Osteoblast (primary cell): ENCODE measurements around the gene EXOC3L1. TPM values are rescaled to one million over a fixed set of nuclear protein-coding genes. Genes with fewer than 3 reads are reported as not detected.
A peak's percentile ranks its signal among the peaks of the same experiment; 100 is the strongest.

Experiments
- DNase-seq: peaks from one replicate; pipeline ENCODE4 v3.0.0; 2011; ENCODE audit warnings: low spot score, mixed read lengths; ENCODE audit not compliant: insufficient read length; ENCODE audit errors: missing footprints
- H2AFZ ChIP-seq: 2 replicates; pipeline ENCODE4 v1.6.0; 2011; ENCODE audit warnings: mild to moderate bottlenecking, low read length
- H3K27ac ChIP-seq: 2 replicates; pipeline ENCODE4 v1.5.1; 2011; ENCODE audit warnings: mild to moderate bottlenecking, low read depth, low read length, moderate library complexity
- H3K27me3 ChIP-seq: 2 replicates; pipeline ENCODE4 v1.6.0; 2012; ENCODE audit warnings: mild to moderate bottlenecking, control low read depth, inconsistent platforms, low read length, moderate library complexity; ENCODE audit not compliant: insufficient read depth
- H3K36me3 ChIP-seq: 2 replicates; pipeline ENCODE4 v1.5.1; 2011; ENCODE audit warnings: mild to moderate bottlenecking, low read length, control low read depth, moderate library complexity; ENCODE audit not compliant: insufficient read depth
- H3K4me1 ChIP-seq: 2 replicates; pipeline ENCODE4 v1.5.1; 2011; ENCODE audit warnings: mild to moderate bottlenecking, low read length, control low read depth, moderate library complexity; ENCODE audit not compliant: insufficient read depth
- H3K4me2 ChIP-seq: 2 replicates; pipeline ENCODE4 v1.6.0; 2011; ENCODE audit warnings: mild to moderate bottlenecking, low read length; ENCODE audit not compliant: insufficient read depth
- H3K4me3 ChIP-seq: fragments of 200-600 bp; sonication (generic); 3 replicates; pipeline ENCODE4 v1.5.1; 2012; ENCODE audit warnings: mild to moderate bottlenecking, low read length, inconsistent platforms; ENCODE audit not compliant: insufficient read depth
- H3K79me2 ChIP-seq: 2 replicates; pipeline ENCODE4 v1.6.0; 2012; ENCODE audit warnings: mild to moderate bottlenecking, low read length, control low read depth, inconsistent platforms; ENCODE audit not compliant: insufficient read depth
- H3K9me3 ChIP-seq: 2 replicates; pipeline ENCODE4 v1.5.1; 2011; ENCODE audit warnings: low read depth, low read length, control low read depth
- H4K20me1 ChIP-seq: 2 replicates; pipeline ENCODE4 v1.6.0; 2012; ENCODE audit warnings: mild to moderate bottlenecking, low read length, control low read depth; ENCODE audit not compliant: insufficient read depth
- CTCF ChIP-seq: IDR thresholded peaks from 2 replicates; pipeline ENCODE4 v1.5.1; 2011; ENCODE audit warnings: mild to moderate bottlenecking, low read depth, low read length, moderate library complexity; ENCODE audit errors: extremely low read depth
- total RNA-seq: library from RNA; depleted of rRNA; stranded (reverse); fragments of >200 nt; gene quantifications from 2 replicates; pipeline ENCODE4 v1.2.3, GENCODE V29; 2012

The EXOC3L1 gene
- not detected in 2 replicates for total RNA-seq

GRCh38 chr16:67190041-67190440 is at the start of gene EXOC3L1:
Gene EXOC3L1, minus strand, starts transcription at chr16:67190136. Its CDS starts 460 bp downstream, at chr16:67189676.
- H4K20me1 ChIP-seq, result peaks cover 26% of the 10 kb centered on the region
- no peak within 1 kb of the TSS for H3K4me2 ChIP-seq
- no peaks in the 10 kb centered on the region for H3K9me3 ChIP-seq
- no peak for DNase-seq
- peaks cover 17% of the 10 kb centered on the region for H3K36me3 ChIP-seq
- H3K27me3 ChIP-seq, result no peaks in the 10 kb centered on the region
- TF ChIP-seq CTCF, result no peak
- H3K27ac ChIP-seq, result no peak within 1 kb of the TSS
- H3K79me2 ChIP-seq, result peaks cover 30% of the 10 kb centered on the region
- no peak within 1 kb of the TSS for H3K4me3 ChIP-seq
- H2AFZ ChIP-seq, result no peak within 1 kb of the TSS
- H3K4me1 ChIP-seq, result peaks cover 45% of the 10 kb centered on the region

- peaks cover 43% of the 10 kb centered on the region for H3K4me1 ChIP-seq
- H3K36me3 ChIP-seq, result peaks cover 58% of the 10 kb centered on the region
- no peaks in the 10 kb centered on the region for H3K27me3 ChIP-seq
- TF ChIP-seq CTCF, result no peak
- no peak overlapping the region for H2AFZ ChIP-seq
- DNase-seq, result peak; percentile 21
- H4K20me1 ChIP-seq, result peaks cover 10% of the 10 kb centered on the region
- H3K79me2 ChIP-seq, result peaks cover 59% of the 10 kb centered on the region
- no peak overlapping the region for H3K27ac ChIP-seq
- H3K9me3 ChIP-seq, result no peaks in the 10 kb centered on the region
- H3K4me2 ChIP-seq, result no peak overlapping the region
- H3K4me3 ChIP-seq, result no peak overlapping the region
Observed at GRCh38 chr16:67238806-67239470, 49.0 kb upstream of the EXOC3L1 start.

GRCh38 chr16:67238278-67238575 is 48.3 kb upstream of the EXOC3L1 start:
- H3K4me1 ChIP-seq, result peaks cover 36% of the 10 kb centered on the region
- no peaks in the 10 kb centered on the region for H3K9me3 ChIP-seq
- H2AFZ ChIP-seq, result no peak overlapping the region
- peaks cover 63% of the 10 kb centered on the region for H3K36me3 ChIP-seq
- no peak for DNase-seq
- no peak overlapping the region for H3K4me3 ChIP-seq
- H3K27me3 ChIP-seq, result no peaks in the 10 kb centered on the region
- TF ChIP-seq CTCF, result no peak
- H4K20me1 ChIP-seq, result peaks cover 10% of the 10 kb centered on the region
- no peak overlapping the region for H3K4me2 ChIP-seq
- H3K79me2 ChIP-seq, result peaks cover 52% of the 10 kb centered on the region
- no peak overlapping the region for H3K27ac ChIP-seq

- Histone ChIP-seq H3K4me2 (no peak overlapping the region), H2AFZ (no peak overlapping the region), H3K36me3 (peaks cover 65% of the 10 kb centered on the region), H3K4me1 (peaks cover 32% of the 10 kb centered on the region), H4K20me1 (peaks cover 10% of the 10 kb centered on the region), H3K9me3 (no peaks in the 10 kb centered on the region), H3K27ac (peak overlapping the region; percentile 41), H3K27me3 (no peaks in the 10 kb centered on the region), H3K4me3 (no peak overlapping the region), H3K79me2 (peaks cover 48% of the 10 kb centered on the region)
- peak; percentile 68 for DNase-seq
- no peak for TF ChIP-seq CTCF
Observed at GRCh38 chr16:67237396-67238277, 47.7 kb upstream of the EXOC3L1 start.
